22Rv1 (cell line): ENCODE measurements around the gene KIAA1958.

Experiments used
- ZFX ChIP-seq: fragments of 450-650 bp; IDR thresholded peaks from 2 replicates; pipeline ENCODE4 v1.6.1; 2017; ENCODE audit warnings: antibody characterized with exemption, borderline replicate concordance
- TF ChIP-seq, protein P1 (sequence below): fragments of 450-650 bp; IDR thresholded peaks from 2 replicates; pipeline ENCODE4 v1.5.1; 2017; ENCODE audit warnings: mild to moderate bottlenecking

DNA sequence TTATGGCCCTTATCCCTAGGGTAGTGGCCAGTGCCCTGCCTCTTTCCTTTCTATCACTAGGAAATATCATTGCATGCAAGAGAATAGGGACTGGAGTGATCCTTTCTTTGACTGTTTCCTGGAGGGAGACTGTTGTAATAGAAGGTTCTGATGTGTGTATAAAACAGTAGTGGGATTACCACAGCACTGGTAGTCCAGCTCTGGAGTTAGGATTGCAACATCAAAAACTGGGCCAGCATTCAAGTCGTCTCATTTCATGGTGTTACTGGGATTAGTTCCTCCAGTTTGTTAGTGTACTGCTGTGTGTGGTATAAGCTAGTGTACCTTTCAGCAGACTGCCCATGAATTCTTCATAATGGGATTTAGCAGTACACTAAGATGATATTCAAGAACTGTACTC, 45.8 kb downstream of the KIAA1958 start:
- TF ChIP-seq, protein P1, sequence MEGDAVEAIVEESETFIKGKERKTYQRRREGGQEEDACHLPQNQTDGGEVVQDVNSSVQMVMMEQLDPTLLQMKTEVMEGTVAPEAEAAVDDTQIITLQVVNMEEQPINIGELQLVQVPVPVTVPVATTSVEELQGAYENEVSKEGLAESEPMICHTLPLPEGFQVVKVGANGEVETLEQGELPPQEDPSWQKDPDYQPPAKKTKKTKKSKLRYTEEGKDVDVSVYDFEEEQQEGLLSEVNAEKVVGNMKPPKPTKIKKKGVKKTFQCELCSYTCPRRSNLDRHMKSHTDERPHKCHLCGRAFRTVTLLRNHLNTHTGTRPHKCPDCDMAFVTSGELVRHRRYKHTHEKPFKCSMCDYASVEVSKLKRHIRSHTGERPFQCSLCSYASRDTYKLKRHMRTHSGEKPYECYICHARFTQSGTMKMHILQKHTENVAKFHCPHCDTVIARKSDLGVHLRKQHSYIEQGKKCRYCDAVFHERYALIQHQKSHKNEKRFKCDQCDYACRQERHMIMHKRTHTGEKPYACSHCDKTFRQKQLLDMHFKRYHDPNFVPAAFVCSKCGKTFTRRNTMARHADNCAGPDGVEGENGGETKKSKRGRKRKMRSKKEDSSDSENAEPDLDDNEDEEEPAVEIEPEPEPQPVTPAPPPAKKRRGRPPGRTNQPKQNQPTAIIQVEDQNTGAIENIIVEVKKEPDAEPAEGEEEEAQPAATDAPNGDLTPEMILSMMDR = no peak
- no peak for TF ChIP-seq ZFX
